HepG2 (cell line): ENCODE measurements around the gene FAM53B. TPM values are rescaled to one million over a fixed set of nuclear protein-coding genes. Genes with fewer than 3 reads are reported as not detected.
A peak's percentile ranks its signal among the peaks of the same experiment; 100 is the strongest.

Experiments
- ATAC-seq: fragments of 200-7000 bp; cut with Tn5 transposase; 3 replicates; pipeline ENCODE4 v1.9.1; 2020; ENCODE audit warnings: mild to moderate bottlenecking, moderate library complexity
- BruUV-seq: library from RNA; stranded (reverse); fragments of 400-500 nt; replicated peaks from 2 replicates; lab custom pipeline; 2021; lab: Mats Ljungman, UMichigan
- CTCF ChIA-PET: fragments of 300-600 bp; formaldehyde crosslinking; extraction: SDS; loops from one replicate; lab custom pipeline; 2021; ENCODE audit warnings: low total read pairs, inconsistent platforms, low intra/inter-chr PET ratio; lab: Yijun Ruan, JAX
- POLR2A ChIA-PET: fragments of 350-600 bp; sonication (Branson Sonifier 250); formaldehyde crosslinking; loops from one replicate; lab custom pipeline; 2020; ENCODE audit warnings: antibody characterized with exemption, inconsistent platforms; lab: Yijun Ruan, JAX
- DNase-seq: peaks from one replicate; pipeline ENCODE4 v3.0.0-alpha.2; 2015; ENCODE audit warnings: low spot score
- FAIRE-seq: peaks from 3 replicates; lab custom pipeline; 2011; peaks lifted over from hg19 to GRCh38; lab: Jason Lieb, UNC
- H2AFZ ChIP-seq: one replicate; pipeline ENCODE4 v1.6.1; 2011; ENCODE audit warnings: low read length, inconsistent platforms
- H3K27ac ChIP-seq: fragments of 300-600 bp; 3 replicates; pipeline ENCODE4 v1.8.0; 2011; ENCODE audit warnings: mixed run types, mild to moderate bottlenecking, mixed read lengths, low read length, inconsistent platforms; ENCODE audit not compliant: insufficient read depth; ENCODE audit errors: extremely low read length
- H3K27me3 ChIP-seq, 2 experiments: fragments of 200-600 bp in 1 of 2; 2 replicates in 1 of 2; 3 replicates in 1 of 2; pipeline versions ENCODE4 v1.6.0 to v1.8.0; 2011; ENCODE audit warnings: low read length in 2 of 2, mild to moderate bottlenecking in 2 of 2, moderate library complexity in 2 of 2, inconsistent platforms in 1 of 2; ENCODE audit not compliant: insufficient read depth in 2 of 2, control insufficient read depth in 1 of 2
- H3K36me3 ChIP-seq, 2 experiments: fragments of 200-600 bp in 1 of 2; replicated peaks in 1 of 2; 2 replicates in 1 of 2; 3 replicates in 1 of 2; pipeline versions ENCODE4 v1.5.1 to v1.8.0; 2011; ENCODE audit warnings: low read length in 2 of 2, inconsistent platforms in 1 of 2; ENCODE audit not compliant: insufficient read depth in 2 of 2, control insufficient read depth in 1 of 2
- H3K4me1 ChIP-seq: 2 replicates; pipeline ENCODE4 v1.5.1; 2012; ENCODE audit warnings: low read length, inconsistent platforms; ENCODE audit not compliant: insufficient read depth
- H3K4me2 ChIP-seq: 2 replicates; pipeline ENCODE4 v1.6.0; 2011; ENCODE audit warnings: low read depth, low read length, inconsistent platforms
- H3K4me3 ChIP-seq, 3 experiments: fragments of 200-600 bp in 1 of 3; sonication (generic), shearing (Covaris generic) in 1 of 3; replicated peaks in 1 of 3; 2 replicates each; pipeline ENCODE4 v1.5.1; 2011 to 2016; ENCODE audit warnings: low read length in 3 of 3, inconsistent platforms in 2 of 3, low read depth in 2 of 3, mild to moderate bottlenecking in 2 of 3, control low read depth in 1 of 3, mixed read lengths in 1 of 3; ENCODE audit not compliant: insufficient read depth in 1 of 3
- H3K79me2 ChIP-seq: one replicate; pipeline ENCODE4 v1.6.1; 2011; ENCODE audit warnings: low read length, inconsistent platforms; ENCODE audit not compliant: insufficient read depth
- H3K9ac ChIP-seq: 2 replicates; pipeline ENCODE4 v1.6.0; 2011; ENCODE audit warnings: mild to moderate bottlenecking, low read depth, low read length, inconsistent platforms; ENCODE audit not compliant: insufficient read depth
- H3K9me3 ChIP-seq: 2 replicates; pipeline ENCODE4 v1.5.1; 2012; ENCODE audit warnings: mild to moderate bottlenecking, low read length
- H4K20me1 ChIP-seq: 2 replicates; pipeline ENCODE4 v1.6.0; 2011; ENCODE audit warnings: inconsistent platforms, mild to moderate bottlenecking, low read length, moderate library complexity; ENCODE audit not compliant: insufficient read depth
- ARID5B ChIP-seq: IDR thresholded peaks from 2 replicates; pipeline ENCODE4 v1.4.0; 2020; ENCODE audit warnings: mild to moderate bottlenecking, missing genetic modification reagents
- E2F2 ChIP-seq: sonication (generic); formaldehyde crosslinking; IDR thresholded peaks from 2 replicates; pipeline ENCODE4 v1.4.0; 2020; ENCODE audit warnings: missing genetic modification reagents, borderline replicate concordance
- GFI1 ChIP-seq: sonication (generic); formaldehyde crosslinking; IDR thresholded peaks from 2 replicates; pipeline ENCODE4 v1.5.0; 2020; ENCODE audit warnings: missing genetic modification reagents, mild to moderate bottlenecking, borderline replicate concordance
- HMGXB3 ChIP-seq: sonication (generic); formaldehyde crosslinking; IDR thresholded peaks from 2 replicates; pipeline ENCODE4 v1.4.0; 2020; ENCODE audit warnings: missing genetic modification reagents, borderline replicate concordance
- KAT8 ChIP-seq: IDR thresholded peaks from 2 replicates; pipeline ENCODE4 v1.6.1; 2016; ENCODE audit warnings: missing genetic modification reagents, missing compliant biosample characterization
- MXD1 ChIP-seq: sonication (generic); formaldehyde crosslinking; IDR thresholded peaks from 2 replicates; pipeline ENCODE4 v1.4.0; 2020; ENCODE audit warnings: mild to moderate bottlenecking, missing genetic modification reagents
- PPARG ChIP-seq: conservative IDR thresholded peaks from 2 replicates; pipeline ENCODE4 v1.6.1; 2016; ENCODE audit warnings: missing biosample characterization, missing genetic modification reagents
- ZFX ChIP-seq: sonication (generic); formaldehyde crosslinking; IDR thresholded peaks from 2 replicates; pipeline ENCODE4 v1.4.0; 2020; ENCODE audit warnings: mild to moderate bottlenecking, low read depth, missing genetic modification reagents, moderate library complexity
- ZMAT5 ChIP-seq: sonication (generic); formaldehyde crosslinking; IDR thresholded peaks from 2 replicates; pipeline ENCODE4 v1.5.0; 2020; ENCODE audit warnings: mild to moderate bottlenecking, low read depth, missing genetic modification reagents, borderline replicate concordance
- ZNF337 ChIP-seq: sonication (generic); formaldehyde crosslinking; IDR thresholded peaks from 2 replicates; pipeline ENCODE4 v1.5.1; 2020; ENCODE audit warnings: missing genetic modification reagents, low read depth, mild to moderate bottlenecking, borderline replicate concordance
- ZNF552 ChIP-seq: sonication (generic); formaldehyde crosslinking; IDR thresholded peaks from 2 replicates; pipeline ENCODE4 v1.9.0; 2022; ENCODE audit warnings: missing genetic modification reagents, mild to moderate bottlenecking, borderline replicate concordance
- ZNF740 ChIP-seq: sonication (generic); formaldehyde crosslinking; IDR thresholded peaks from 2 replicates; pipeline ENCODE4 v1.4.0; 2020; ENCODE audit warnings: missing genetic modification reagents
- ZNF816 ChIP-seq: sonication (generic); formaldehyde crosslinking; IDR thresholded peaks from 2 replicates; pipeline ENCODE4 v1.8.0; 2022; ENCODE audit warnings: missing genetic modification reagents, mild to moderate bottlenecking, borderline replicate concordance
- WGBS: methylation state at CpG from one replicate; pipeline ENCODE4 v1.1.6; 2017; ENCODE audit warnings: low lambda C conversion rate; 5-methylcytosine and 5-hydroxymethylcytosine counted together
- in situ Hi-C: cut with HindIII; loops from 2 replicates; pipeline ENCODE4 v1.10.0; 2017; ENCODE audit warnings: low pct_unique_long_range_greater_than_20kb; ENCODE audit not compliant: extremely low pct_ligation_motif_present
- intact Hi-C: fragments of 100-400 bp; cut with micrococcal nuclease; formaldehyde crosslinking; loops from one replicate; pipeline ENCODE4 v1.10.0; 2022; ENCODE audit not compliant: unreplicated experiment
- polyA plus RNA-seq, 8 experiments: library from polyadenylated mRNA; depleted of rRNA in 3 of 8; stranded (reverse) in 7 of 8; unstranded in 1 of 8; fragments of >200 nt; fragmentation: Illumina TruSeq in 4 of 8; extraction: Trizol in 4 of 8; gene quantifications; 2 replicates each; pipeline versions ENCODE4 v1.2.1 to v1.2.3, GENCODE V29; 2011 to 2016; ENCODE audit warnings: low read depth in 4 of 8, missing spikeins in 1 of 8, mixed read lengths in 1 of 8; ENCODE audit not compliant: insufficient read depth in 1 of 8
- total RNA-seq, 5 experiments: library from RNA; depleted of rRNA; stranded (reverse); fragments of >200 nt; fragmentation: Illumina TruSeq; extraction: Trizol; gene quantifications; 2 replicates each; pipeline ENCODE4 v1.2.3, GENCODE V29; 2016; ENCODE audit warnings: low read depth in 1 of 5

Gene FAM53B
- total and polyA plus RNA-seq, 2 of the 13 experiments (the other 11 are each of a cell fraction or from before 2014, with no cell fraction given): 6.4 to 19.3 TPM

- Histone ChIP-seq H3K4me2 (peak overlapping the region; percentile 72), H3K9me3 (no peaks in the 10 kb centered on the region), H3K27ac (no peak overlapping the region), H2AFZ (peak overlapping the region; percentile 54), H3K27me3 (no peaks in the 10 kb centered on the region), H3K79me2 (no peaks in the 10 kb centered on the region), H3K36me3 (no peaks in the 10 kb centered on the region), H3K9ac (no peak overlapping the region), H4K20me1 (no peaks in the 10 kb centered on the region), H3K4me3 (peak overlapping the region in 2 of 3 experiments; percentile 15 to 39; a peak in 2 of 6 replicates), H3K4me1 (peaks cover 53% of the 10 kb centered on the region)
- ChIA-PET CTCF (no interaction called here), POLR2A (no interaction called here)
- ATAC-seq: peak; percentile 14
- in situ Hi-C loops (no loop called here), intact Hi-C loops (no loop called here)
- no peak for FAIRE-seq
- no TSS peak for BruUV-seq
- 2% methylated on average over 3 of the region's 3 CpGs for WGBS
- DNase-seq: peak; percentile 16
- TF ChIP-seq ZNF740 (no peak), ZNF816 (CRISPR knock-in tag) (no peak), E2F2 (CRISPR knock-in tag) (no peak), ZNF552 (no peak), HMGXB3 (CRISPR knock-in tag) (no peak), PPARG (CRISPR knock-in tag) (no peak), MXD1 (no peak), ZNF337 (CRISPR knock-in tag) (no peak), KAT8 (CRISPR knock-in tag) (no peak), ARID5B (CRISPR knock-in tag) (no peak), ZFX (peak; percentile 40; the same call in 1 of the 2 replicates), ZMAT5 (CRISPR knock-in tag) (no peak), GFI1 (CRISPR knock-in tag) (0 out of 2 replicates have a peak, but pooled peaks have one; percentile 26)
Measured at GRCh38 chr10:124586142-124586541, 158.0 kb downstream of the FAM53B start.
